Fibroblast of lung (primary cell): ENCODE measurements around the gene KCNIP3.

Experiments
- EZH2 ChIP-seq: IDR thresholded peaks from 2 replicates; pipeline ENCODE4 v1.5.1; 2012; ENCODE audit warnings: low read length, control low read depth, mild to moderate bottlenecking; ENCODE audit errors: missing control alignments
- TF ChIP-seq, protein P1 (sequence below), 2 donors: IDR thresholded peaks in 1 of 2; conservative IDR thresholded peaks in 1 of 2; 1 replicate in 1 of 2; 2 replicates in 1 of 2; pipeline ENCODE4 v1.5.1; 2011 to 2012; ENCODE audit warnings: low read length in 2 of 2, control low read depth in 1 of 2, inconsistent platforms in 1 of 2, low read depth in 1 of 2, mild to moderate bottlenecking in 1 of 2

DNA sequence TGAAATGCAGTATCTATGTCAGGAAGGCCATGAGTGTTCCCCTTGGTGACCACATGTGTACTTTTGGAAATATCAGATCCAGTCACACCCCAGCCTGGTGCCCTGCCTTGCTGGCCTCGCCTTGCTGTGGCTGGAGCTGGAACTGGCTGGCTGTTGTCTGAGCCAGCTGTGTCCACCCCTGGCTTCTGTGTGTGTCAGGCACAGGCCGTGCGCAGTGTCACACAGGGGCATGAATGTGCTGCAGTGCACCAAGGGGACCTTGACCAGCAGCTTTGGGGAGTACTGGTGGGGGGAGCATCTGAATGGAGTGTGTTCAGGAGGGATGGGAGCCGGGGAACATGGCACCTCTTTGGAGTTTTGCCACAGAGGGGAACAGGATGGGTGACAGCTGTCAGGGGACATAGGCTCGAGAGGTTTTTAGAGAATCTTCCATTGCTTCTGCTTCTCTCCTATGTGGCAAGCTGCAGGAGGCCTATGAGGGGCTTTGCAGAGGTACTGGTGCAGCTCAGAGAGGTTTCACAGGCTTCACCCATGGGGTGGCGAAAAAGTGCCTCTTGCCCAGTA lies 60.7 kb downstream of the KCNIP3 start:
- TF ChIP-seq, protein P1, sequence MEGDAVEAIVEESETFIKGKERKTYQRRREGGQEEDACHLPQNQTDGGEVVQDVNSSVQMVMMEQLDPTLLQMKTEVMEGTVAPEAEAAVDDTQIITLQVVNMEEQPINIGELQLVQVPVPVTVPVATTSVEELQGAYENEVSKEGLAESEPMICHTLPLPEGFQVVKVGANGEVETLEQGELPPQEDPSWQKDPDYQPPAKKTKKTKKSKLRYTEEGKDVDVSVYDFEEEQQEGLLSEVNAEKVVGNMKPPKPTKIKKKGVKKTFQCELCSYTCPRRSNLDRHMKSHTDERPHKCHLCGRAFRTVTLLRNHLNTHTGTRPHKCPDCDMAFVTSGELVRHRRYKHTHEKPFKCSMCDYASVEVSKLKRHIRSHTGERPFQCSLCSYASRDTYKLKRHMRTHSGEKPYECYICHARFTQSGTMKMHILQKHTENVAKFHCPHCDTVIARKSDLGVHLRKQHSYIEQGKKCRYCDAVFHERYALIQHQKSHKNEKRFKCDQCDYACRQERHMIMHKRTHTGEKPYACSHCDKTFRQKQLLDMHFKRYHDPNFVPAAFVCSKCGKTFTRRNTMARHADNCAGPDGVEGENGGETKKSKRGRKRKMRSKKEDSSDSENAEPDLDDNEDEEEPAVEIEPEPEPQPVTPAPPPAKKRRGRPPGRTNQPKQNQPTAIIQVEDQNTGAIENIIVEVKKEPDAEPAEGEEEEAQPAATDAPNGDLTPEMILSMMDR (conservative IDR thresholded peaks at IDR 0.05 in 1 of 2, IDR thresholded peaks at IDR 0.05 in 1 of 2; ENCODE audit: low read depth in 1 of 2, low read length in 2 of 2) = no peak
- TF ChIP-seq EZH2 = no peak
